Heart right ventricle (tissue), 16 donors: Measurements from ENCODE around the gene INKA1. TPM values are rescaled to one million over a fixed set of nuclear protein-coding genes. Genes with fewer than 3 reads are reported as not detected.
"Not testable (repeated sequence)": the region's sequence is repeated elsewhere in the genome, so short reads cannot be mapped to it uniquely, and the experiment has no call there.

Experiments
- ATAC-seq, 8 donors: fragments of 200-7000 bp; cut with Tn5 transposase; one replicate each; pipeline ENCODE4 v1.9.1; 2020; ENCODE audit warnings: mild to moderate bottlenecking in 8 of 8, moderate library complexity in 8 of 8, moderate number of reproducible peaks in 1 of 8
- DNase-seq, 2 donors: peaks; one replicate each; pipeline ENCODE4 v3.0.0-alpha.2; 2020
- H3K27ac ChIP-seq, 10 donors: fragments of 200-600 bp; sonication (generic) in 2 of 10; one replicate each; pipeline versions ENCODE4 v1.5.0 to v1.8.0; 2020 to 2022; ENCODE audit warnings: mild to moderate bottlenecking in 3 of 10
- H3K27me3 ChIP-seq, 7 donors: fragments of 200-600 bp; one replicate each; pipeline ENCODE4 v1.8.0; 2021 to 2022; ENCODE audit warnings: mild to moderate bottlenecking in 2 of 7
- H3K36me3 ChIP-seq, 9 donors: fragments of 200-600 bp; sonication (generic) in 1 of 9; one replicate each; pipeline versions ENCODE4 v1.5.0 to v1.8.0; 2020 to 2022; ENCODE audit warnings: mild to moderate bottlenecking in 2 of 9
- H3K4me1 ChIP-seq, 9 donors: fragments of 200-600 bp; sonication (generic) in 1 of 9; one replicate each; pipeline versions ENCODE4 v1.5.0 to v1.8.0; 2020 to 2022; ENCODE audit warnings: mild to moderate bottlenecking in 4 of 9
- H3K4me3 ChIP-seq, 10 donors: fragments of 200-600 bp; sonication (generic) in 2 of 10; one replicate each; pipeline versions ENCODE4 v1.5.0 to v1.8.0; 2020 to 2022; ENCODE audit warnings: mild to moderate bottlenecking in 7 of 10, moderate library complexity in 2 of 10
- H3K9me3 ChIP-seq, 11 donors: fragments of 200-600 bp in 10 of 11; sonication (generic) in 2 of 11; one replicate each; pipeline versions ENCODE4 v1.5.0 to v1.8.0; 2013 to 2022; ENCODE audit warnings: mild to moderate bottlenecking in 2 of 11, control low read depth in 1 of 11, moderate library complexity in 1 of 11
- WGBS, 2 donors: extraction: QIAGEN DNeasy Blood & Tissue Kit; methylation state at CpG; one replicate each; pipeline ENCODE4 v1.1.7; 2013; ENCODE audit warnings: inconsistent platforms in 1 of 2; 5-methylcytosine and 5-hydroxymethylcytosine counted together
- intact Hi-C, 10 donors: fragments of 100-400 bp; cut with DNase I; formaldehyde crosslinking; loops; one replicate each; pipeline versions ENCODE4 v1.11.1 to v1.14.2; 2022
- polyA plus RNA-seq, 2 donors: library from polyadenylated mRNA; stranded (reverse); fragments of 200-250 nt; gene quantifications; one replicate each; pipeline ENCODE4 v1.2.3, GENCODE V29; 2013
- total RNA-seq, 10 donors: library from RNA; stranded (reverse); fragmentation: NEBNext Ultra II Directional in 3 of 10; extraction: Animal tissue kit (Norgen Biotek cat#: 25700) in 3 of 10; gene quantifications; one replicate each; pipeline versions ENCODE4 v1.2.1 to v1.2.4, GENCODE V29; 2021 to 2023
- TF ChIP-seq, protein P1 (sequence below), 9 donors: fragments of 200-600 bp; sonication (generic) in 2 of 9; IDR thresholded peaks; one replicate each; pipeline versions ENCODE4 v1.5.0 to v1.8.0; 2021 to 2022; ENCODE audit warnings: antibody characterized with exemption in 9 of 9, mild to moderate bottlenecking in 5 of 9, moderate library complexity in 1 of 9
- donor health status: Arrhythmogenic right ventricular cardiomyopathy.
- donor health status: ischemic (EF 13 %, LVEDD 7.1; RV severe dilation, severe dysfunction).
- donor health status: healthy with polysubstance abuse.
- donor health status: DM: no; HTN: yes; CAD: no.
- donor health status: DM: no; HTN: no; CAD: no.
- donor health status: ischemic (EF 25% LVEDD 6.9; RV normal size, moderate dysfunction).
- donor health status: ischemic (EF 25% LVEDD 5.7; RV mildly dilated, moderate dysfunction).
- donor health status: healthy.
- donor health status: DM: yes; HTN: yes; CAD: no.
- donor health status: Ischemic cardiomyopathy.
- donor health status: ischemic (EF 35%, LVEDD 5.7; RV mildly dilated, moderate dysfunction).
- donor health status: nonischemic (EF 11% LVEDD 7.7; RV severe dilation, severe dysfunction).
- donor health status: DM: yes; HTN: yes; CAD: no.
- donor health status: PGD.
- donor health status: ischemic (EF 29% LVEDD 5.4; RV normal size, mild dysfunction).
- donor health status: nonischemic (EF 23%, LVEDD 6.1; RV moderate dilation, normal function).

Gene INKA1
- total and polyA plus RNA-seq, 12 donors = 1.8 to 8.6 (median 3.4) TPM

DNA sequence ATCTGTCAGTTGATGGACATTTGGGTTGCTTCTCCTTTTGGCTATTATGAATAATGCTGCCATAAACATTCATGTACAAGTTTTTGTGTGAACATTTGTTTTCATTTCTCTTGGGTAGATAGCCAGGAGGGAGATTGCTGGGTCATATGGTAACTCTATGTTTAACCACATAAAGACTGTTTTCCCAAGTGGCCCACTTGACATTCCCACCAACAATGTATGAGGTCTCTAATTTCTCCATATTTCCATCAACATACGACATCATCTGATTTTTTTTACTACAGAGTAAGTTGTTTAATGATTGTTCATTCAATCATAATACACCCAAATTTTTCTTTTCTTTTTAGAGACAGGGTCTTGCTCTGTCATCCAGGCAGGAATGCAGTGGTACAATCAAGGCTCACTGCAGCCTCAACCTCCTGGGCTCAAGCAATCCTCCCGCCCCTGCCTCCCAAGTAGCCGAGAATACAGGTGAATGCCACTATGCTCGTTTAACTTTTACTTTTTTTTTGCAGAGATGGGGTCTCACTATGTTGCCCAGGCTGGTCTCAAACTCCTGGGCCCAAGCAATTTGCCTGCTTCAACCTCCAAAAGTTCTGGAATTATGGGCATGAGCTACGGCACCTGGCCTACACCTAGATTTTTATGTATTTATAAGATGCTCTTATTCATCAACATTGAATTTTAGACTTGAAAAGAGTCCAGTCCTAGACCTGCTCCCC, 23.5 kb upstream of the INKA1 start:
- H3K36me3 ChIP-seq = peaks cover 0 to 70% (median 5%) of the 10 kb centered on the region in 9 donors
- TF ChIP-seq, protein P1, sequence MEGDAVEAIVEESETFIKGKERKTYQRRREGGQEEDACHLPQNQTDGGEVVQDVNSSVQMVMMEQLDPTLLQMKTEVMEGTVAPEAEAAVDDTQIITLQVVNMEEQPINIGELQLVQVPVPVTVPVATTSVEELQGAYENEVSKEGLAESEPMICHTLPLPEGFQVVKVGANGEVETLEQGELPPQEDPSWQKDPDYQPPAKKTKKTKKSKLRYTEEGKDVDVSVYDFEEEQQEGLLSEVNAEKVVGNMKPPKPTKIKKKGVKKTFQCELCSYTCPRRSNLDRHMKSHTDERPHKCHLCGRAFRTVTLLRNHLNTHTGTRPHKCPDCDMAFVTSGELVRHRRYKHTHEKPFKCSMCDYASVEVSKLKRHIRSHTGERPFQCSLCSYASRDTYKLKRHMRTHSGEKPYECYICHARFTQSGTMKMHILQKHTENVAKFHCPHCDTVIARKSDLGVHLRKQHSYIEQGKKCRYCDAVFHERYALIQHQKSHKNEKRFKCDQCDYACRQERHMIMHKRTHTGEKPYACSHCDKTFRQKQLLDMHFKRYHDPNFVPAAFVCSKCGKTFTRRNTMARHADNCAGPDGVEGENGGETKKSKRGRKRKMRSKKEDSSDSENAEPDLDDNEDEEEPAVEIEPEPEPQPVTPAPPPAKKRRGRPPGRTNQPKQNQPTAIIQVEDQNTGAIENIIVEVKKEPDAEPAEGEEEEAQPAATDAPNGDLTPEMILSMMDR (IDR thresholded peaks at IDR 0.05) = no peak
- DNase-seq = no peak
- H3K27me3 ChIP-seq = no peaks in the 10 kb centered on the region
- no peaks in the 10 kb centered on the region for H3K9me3 ChIP-seq
- intact Hi-C loops = no loop called here
- no peak for ATAC-seq
- H3K4me3 ChIP-seq = no peak overlapping the region
- peaks cover 3 to 53% (median 22%) of the 10 kb centered on the region in 9 donors for H3K4me1 ChIP-seq
- WGBS, 2 donors = 93 to 96% methylated on average over 5 of the region's 5 CpGs
- H3K27ac ChIP-seq = no peak overlapping the region

DNA sequence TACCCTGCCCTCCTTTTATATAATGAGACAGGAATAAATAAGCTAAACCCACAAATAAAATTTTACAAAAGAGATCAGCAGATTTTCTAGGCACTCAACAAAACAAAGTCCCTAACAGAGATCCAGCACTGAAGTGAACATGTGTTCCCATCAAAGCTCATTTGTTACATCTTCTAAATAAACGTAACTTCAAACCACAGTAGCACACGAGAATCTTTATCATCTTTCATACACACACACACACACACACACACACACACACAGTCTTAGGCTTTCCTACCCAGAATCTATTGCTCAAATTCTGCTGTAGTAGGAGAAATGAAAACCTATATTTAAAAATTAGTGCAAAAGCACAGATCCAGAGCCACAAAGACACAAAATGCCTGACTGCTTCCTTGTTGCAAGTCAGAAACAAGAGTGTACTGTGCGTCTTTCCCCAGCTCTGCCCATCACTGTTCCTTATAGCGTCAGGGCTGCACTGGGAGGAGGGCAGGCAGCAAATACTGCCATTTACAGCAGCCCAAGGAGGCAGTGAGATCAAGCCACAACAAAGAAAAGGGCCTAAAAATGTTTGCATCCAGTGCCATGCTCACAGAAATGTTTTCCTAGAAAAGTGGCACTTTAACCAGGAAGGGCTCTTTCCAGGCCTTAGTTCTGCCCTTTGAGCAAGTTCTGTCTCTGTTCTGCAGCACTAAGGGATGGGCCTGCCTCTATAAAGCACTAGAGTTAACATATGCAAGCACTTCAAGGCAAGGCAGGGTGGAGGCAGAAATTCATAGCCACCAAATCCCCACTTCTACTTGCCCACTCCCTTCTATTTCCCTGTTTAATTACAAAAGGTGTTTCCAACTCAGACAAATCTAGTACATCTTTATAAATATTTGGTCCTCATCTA, 22.7 kb upstream of the INKA1 start:
- H3K4me1 ChIP-seq = peaks cover 4 to 56% (median 21%) of the 10 kb centered on the region in 9 donors
- TF ChIP-seq, protein P1 (IDR thresholded peaks at IDR 0.05) = no peak
- H3K27ac ChIP-seq = no peak overlapping the region
- H3K9me3 ChIP-seq = no peaks in the 10 kb centered on the region
- WGBS, 2 donors = 63 to 66% methylated on average over 4 of the region's 4 CpGs
- DNase-seq = no peak
- H3K27me3 ChIP-seq = no peaks in the 10 kb centered on the region
- no peak for ATAC-seq
- peaks cover 0 to 76% (median 5%) of the 10 kb centered on the region in 9 donors for H3K36me3 ChIP-seq
- H3K4me3 ChIP-seq = no peak overlapping the region
- intact Hi-C loops = no loop called here

DNA sequence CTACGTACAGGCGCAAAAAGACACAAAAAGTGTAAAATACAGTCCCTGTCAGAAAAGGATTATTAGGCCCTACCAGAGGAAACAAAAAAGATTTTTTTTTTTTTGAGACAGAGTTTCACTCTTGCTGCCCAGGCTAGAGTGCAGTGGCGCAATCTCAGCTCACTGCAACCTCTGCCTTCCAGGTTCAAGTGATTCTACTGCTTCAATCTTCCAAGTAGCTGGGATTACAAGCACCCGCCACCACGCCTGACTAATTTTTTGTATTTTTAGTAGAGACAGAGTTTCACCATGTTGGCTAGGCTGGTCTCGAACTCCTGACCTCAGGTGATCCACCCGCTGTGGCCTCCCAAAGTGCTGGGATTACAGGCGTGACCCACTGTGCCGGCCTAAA, 22.1 kb upstream of the INKA1 start:
- ATAC-seq, intact Hi-C loops, H3K4me3 ChIP-seq, H3K27ac ChIP-seq, H3K27me3 ChIP-seq, H3K9me3 ChIP-seq, DNase-seq: not testable (repeated sequence)
- peaks cover 4 to 56% (median 25%) of the 10 kb centered on the region in 9 donors for H3K4me1 ChIP-seq
- H3K36me3 ChIP-seq = peaks cover 0 to 70% (median 5%) of the 10 kb centered on the region in 9 donors
- 90 to 96% methylated on average over 9 of the region's 9 CpGs for WGBS, 2 donors

DNA sequence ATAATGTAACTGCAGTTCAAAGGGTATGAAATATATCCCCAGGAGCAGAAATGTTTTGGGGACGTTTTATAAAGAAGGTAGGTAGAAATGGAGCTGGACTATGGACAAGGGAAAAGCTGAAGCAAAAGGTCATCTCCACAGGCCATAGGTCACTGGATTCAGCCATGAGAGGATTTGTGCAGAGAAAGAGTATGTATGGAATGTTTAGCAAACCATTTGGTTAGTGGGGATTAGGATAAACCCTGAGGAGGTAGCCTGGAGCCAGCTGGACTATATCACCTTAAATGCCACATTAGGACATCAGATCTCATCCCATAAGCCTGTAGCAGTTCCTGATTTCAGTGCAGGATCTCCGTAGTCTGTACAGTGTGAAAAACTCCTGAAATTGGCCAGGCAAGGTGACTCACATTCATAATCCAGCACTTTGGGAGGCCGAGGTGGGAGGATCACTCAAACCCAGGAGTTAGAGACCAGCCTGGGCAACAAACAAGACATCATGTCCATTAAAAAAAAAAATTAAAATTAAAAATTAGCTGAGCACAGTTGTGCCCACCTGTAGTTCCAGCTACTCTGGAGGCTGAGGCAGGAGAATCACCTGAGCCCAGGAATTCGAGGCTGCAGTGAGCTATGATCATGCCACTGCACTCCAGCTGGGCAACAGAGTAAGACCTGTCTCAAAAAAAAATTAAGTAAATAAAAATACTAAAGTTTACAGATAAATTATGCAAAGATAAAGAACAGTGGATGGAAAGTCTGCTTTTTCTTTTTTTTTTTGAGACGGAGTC, 21.5 kb upstream of the INKA1 start:
- Histone ChIP-seq H3K4me1 (peaks cover 4 to 56% (median 25%) of the 10 kb centered on the region in 9 donors), H3K27me3 (no peaks in the 10 kb centered on the region), H3K36me3 (peaks cover 0 to 65% (median 5%) of the 10 kb centered on the region in 9 donors), H3K9me3 (no peaks in the 10 kb centered on the region), H3K27ac (no peak overlapping the region), H3K4me3 (no peak overlapping the region)
- intact Hi-C loops = no loop called here
- DNase-seq = no peak
- TF ChIP-seq, protein P1 (IDR thresholded peaks at IDR 0.05) = no peak
- no peak for ATAC-seq
- WGBS, 2 donors = 83 to 87% methylated on average over 5 of the region's 5 CpGs

DNA sequence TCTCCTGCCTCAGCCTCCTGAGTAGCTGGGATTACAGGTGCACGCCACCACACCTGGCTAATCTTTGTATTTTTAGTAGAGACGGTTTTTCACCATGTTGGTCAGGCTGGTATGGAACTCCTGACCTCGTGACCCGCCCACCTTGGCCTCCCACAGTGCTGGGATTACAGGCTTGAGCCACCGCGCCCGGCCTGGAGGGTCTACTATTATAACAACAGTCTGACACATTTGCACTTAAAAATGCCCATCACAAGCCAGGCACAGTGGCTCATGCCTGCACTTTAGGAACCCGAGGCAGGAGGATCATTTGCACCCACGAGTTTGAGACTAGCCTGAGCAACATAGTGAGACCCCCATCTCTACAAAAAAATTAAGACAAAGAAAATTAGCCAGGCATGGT, 20.8 kb upstream of the INKA1 start:
- H3K27ac ChIP-seq, intact Hi-C loops, ATAC-seq, H3K27me3 ChIP-seq, H3K9me3 ChIP-seq, H3K4me3 ChIP-seq, DNase-seq: not testable (repeated sequence)
- H3K4me1 ChIP-seq = peaks cover 4 to 63% (median 31%) of the 10 kb centered on the region in 9 donors
- 93 to 97% methylated on average over 9 of the region's 9 CpGs for WGBS, 2 donors
- H3K36me3 ChIP-seq = peaks cover 0 to 58% (median 4%) of the 10 kb centered on the region in 9 donors
